Measurements from ENCODE around the gene CATSPERZ. TPM values are rescaled to one million over a fixed set of nuclear protein-coding genes. Genes with fewer than 3 reads are reported as not detected.

Gene CATSPERZ
- total RNA-seq, 1 experiment from 2014 or later = not detected

DNA sequence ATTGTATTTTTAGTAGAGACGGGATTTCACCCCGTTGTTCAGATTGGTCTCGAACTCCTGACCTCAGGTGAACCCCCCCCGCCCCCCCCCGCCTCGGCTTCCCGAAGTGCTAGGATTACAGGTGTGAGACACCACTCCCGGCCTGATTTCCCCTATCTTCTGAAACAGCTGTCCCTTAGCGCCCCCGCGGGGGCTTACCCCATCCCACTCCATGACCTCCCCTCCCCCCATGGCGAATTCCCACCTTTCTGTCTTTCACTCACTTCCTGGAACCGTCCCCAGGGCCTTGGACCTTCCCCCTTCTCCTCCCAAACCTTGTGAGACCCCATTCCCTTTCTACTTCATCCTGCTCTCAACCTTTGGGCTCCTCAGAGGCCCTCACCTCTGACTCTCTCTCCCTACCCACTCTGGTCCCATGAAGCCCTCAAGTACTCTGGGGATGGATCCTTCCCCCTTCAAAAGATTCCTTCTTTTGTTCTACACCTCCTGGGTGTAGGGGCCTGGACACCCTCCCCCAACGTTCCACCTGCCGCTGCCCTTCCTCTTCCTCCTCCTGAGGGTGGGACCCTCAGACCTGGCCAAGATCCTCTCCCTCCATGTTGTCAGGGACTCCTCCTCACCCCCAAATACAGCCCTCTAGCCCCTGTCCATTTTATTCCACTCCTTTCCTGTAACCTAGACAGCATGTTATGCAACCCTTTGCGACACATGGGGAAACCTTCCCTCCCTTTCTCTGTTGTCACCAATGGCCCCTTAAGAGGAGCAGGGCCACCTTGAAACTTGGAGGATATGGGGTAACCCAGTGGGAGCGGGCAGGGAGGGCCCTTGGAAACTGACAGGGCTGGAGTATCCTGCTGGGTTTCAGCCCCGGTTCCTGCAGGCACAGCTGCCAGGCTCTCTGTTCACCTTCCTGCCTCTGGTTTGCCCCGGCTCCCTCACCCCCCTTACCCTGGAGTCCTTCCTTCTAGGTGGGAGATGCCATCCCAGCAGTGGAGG lies 18.9 kb downstream of the CATSPERZ start:
- Histone ChIP-seq H3K27ac (peak overlapping the region; percentile 87), H3K9me2 (ENCODE audit: insufficient read depth) (no peaks in the 10 kb centered on the region), H3K4me2 (peak overlapping the region; percentile 79), H3F3A (ENCODE audit: insufficient read depth, low read depth) (peaks cover 56% of the 10 kb centered on the region), H3K36me3 (ENCODE audit: low read depth) (peaks cover 7% of the 10 kb centered on the region; the same call in 1 of the 2 replicates), H3K9me3 (ENCODE audit: insufficient read depth, low read depth) (no peaks in the 10 kb centered on the region), H3K4me3 (peak overlapping the region; percentile 69), H3K79me2 (ENCODE audit: low read depth) (peaks cover 44% of the 10 kb centered on the region), H4K20me1 (ENCODE audit: insufficient read depth) (peaks cover 5% of the 10 kb centered on the region; the same call in 1 of the 2 replicates), H3K27me3 (ENCODE audit: insufficient read depth, low read depth) (no peaks in the 10 kb centered on the region), H3K4me1 (replicated peaks; ENCODE audit: insufficient read depth) (peaks cover 47% of the 10 kb centered on the region), H2AFZ (peak overlapping the region; percentile 70)
- POLR2A ChIA-PET (ENCODE audit: unreplicated experiment) = interaction anchor here (2.0 kb wide), 1 partner anchor 36 kb away, joined by 38 read pairs; no protein-coding TSS in a partner anchor
- peak in 1 of 2 experiments; percentile 37 for DNase-seq
- TSS peak; percentile 40 for BruUV-seq (replicated peaks)
- CTCF ChIA-PET = interaction anchor here (0.6 to 2.4 kb wide), 4 partner anchors 13 to 425 kb away, joined by 3 to 55 read pairs (median 6); no protein-coding TSS in a partner anchor
- TF ChIP-seq, protein P1, sequence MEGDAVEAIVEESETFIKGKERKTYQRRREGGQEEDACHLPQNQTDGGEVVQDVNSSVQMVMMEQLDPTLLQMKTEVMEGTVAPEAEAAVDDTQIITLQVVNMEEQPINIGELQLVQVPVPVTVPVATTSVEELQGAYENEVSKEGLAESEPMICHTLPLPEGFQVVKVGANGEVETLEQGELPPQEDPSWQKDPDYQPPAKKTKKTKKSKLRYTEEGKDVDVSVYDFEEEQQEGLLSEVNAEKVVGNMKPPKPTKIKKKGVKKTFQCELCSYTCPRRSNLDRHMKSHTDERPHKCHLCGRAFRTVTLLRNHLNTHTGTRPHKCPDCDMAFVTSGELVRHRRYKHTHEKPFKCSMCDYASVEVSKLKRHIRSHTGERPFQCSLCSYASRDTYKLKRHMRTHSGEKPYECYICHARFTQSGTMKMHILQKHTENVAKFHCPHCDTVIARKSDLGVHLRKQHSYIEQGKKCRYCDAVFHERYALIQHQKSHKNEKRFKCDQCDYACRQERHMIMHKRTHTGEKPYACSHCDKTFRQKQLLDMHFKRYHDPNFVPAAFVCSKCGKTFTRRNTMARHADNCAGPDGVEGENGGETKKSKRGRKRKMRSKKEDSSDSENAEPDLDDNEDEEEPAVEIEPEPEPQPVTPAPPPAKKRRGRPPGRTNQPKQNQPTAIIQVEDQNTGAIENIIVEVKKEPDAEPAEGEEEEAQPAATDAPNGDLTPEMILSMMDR (conservative IDR thresholded peaks at IDR 0.05) = no peak
- intact Hi-C loops (cut with micrococcal nuclease; ENCODE audit: unreplicated experiment) = loop anchor here (1.0 to 2.0 kb wide), 4 partner anchors 14 to 334 kb away; partner anchors contain the start of gene ESRRA

DNA sequence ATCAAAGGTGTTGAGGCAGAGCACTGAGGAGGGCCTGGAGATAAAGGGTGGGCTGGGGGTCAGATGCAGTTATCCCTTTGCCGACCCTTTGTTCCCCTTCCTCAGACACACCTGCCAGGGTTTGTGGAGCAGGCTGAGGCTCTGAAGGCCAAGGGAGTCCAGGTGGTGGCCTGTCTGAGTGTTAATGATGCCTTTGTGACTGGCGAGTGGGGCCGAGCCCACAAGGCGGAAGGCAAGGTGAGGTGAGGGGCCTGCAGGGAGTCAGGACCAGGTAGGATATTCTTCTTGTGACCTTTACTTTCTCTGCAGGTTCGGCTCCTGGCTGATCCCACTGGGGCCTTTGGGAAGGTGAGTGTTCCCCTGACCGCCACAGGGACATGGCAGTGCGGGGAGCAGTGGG lies 20.4 kb downstream of the CATSPERZ start:
- TF ChIP-seq, protein P1 (conservative IDR thresholded peaks at IDR 0.05) = no peak
- TF ChIP-seq EZH2 (IDR thresholded peaks at IDR 0.05; ENCODE audit: low read depth) = no peak
- no TSS peak for BruUV-seq (replicated peaks)
- H4K20me1 ChIP-seq (ENCODE audit: insufficient read depth) = peaks cover 5% of the 10 kb centered on the region; the same call in 1 of the 2 replicates
- no peak overlapping the region for H3K4me2 ChIP-seq
- peaks cover 7% of the 10 kb centered on the region; the same call in 1 of the 2 replicates for H3K36me3 ChIP-seq (ENCODE audit: low read depth)
- H3K27me3 ChIP-seq (ENCODE audit: insufficient read depth, low read depth) = no peaks in the 10 kb centered on the region
- H3F3A ChIP-seq (ENCODE audit: insufficient read depth, low read depth) = peaks cover 49% of the 10 kb centered on the region
- H2AFZ ChIP-seq = no peak overlapping the region
- H3K4me3 ChIP-seq = no peak overlapping the region
- intact Hi-C loops (cut with micrococcal nuclease; ENCODE audit: unreplicated experiment) = no loop called here
- ChIA-PET CTCF (no interaction called here), POLR2A (ENCODE audit: unreplicated experiment) (no interaction called here)
- H3K9me3 ChIP-seq (ENCODE audit: insufficient read depth, low read depth) = no peaks in the 10 kb centered on the region
- peak overlapping the region; percentile 46; the same call in 1 of the 2 replicates for H3K27ac ChIP-seq
- H3K79me2 ChIP-seq (ENCODE audit: low read depth) = peaks cover 39% of the 10 kb centered on the region
- DNase-seq = peak in 1 of 2 experiments; percentile 33
- peaks cover 44% of the 10 kb centered on the region for H3K4me1 ChIP-seq (replicated peaks; ENCODE audit: insufficient read depth)
- H3K9me2 ChIP-seq (ENCODE audit: insufficient read depth) = no peaks in the 10 kb centered on the region

DNA sequence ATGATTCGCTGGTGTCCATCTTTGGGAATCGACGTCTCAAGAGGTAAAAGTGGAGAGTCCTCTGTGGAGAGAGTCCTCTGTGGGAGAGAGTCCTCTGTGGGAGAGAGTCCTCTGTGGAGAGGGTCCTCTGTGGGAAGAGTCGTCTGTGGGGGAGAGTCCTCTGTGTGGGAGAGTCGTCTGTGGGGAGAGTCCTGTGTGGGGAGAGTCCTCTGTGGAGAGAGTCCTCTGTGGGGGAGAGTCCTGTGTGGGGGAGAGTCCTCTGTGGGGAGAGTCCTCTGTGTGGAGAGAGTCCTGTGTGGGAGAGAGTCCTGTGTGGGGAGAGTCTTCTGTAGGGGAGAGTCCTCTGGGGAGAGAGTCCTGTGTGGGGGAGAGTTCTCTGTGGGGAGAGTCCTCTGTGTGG lies 20.9 kb downstream of the CATSPERZ start:
- H3K79me2 ChIP-seq (ENCODE audit: low read depth) = peaks cover 35% of the 10 kb centered on the region
- no peak overlapping the region for H2AFZ ChIP-seq
- peak overlapping the region; percentile 46 for H3K27ac ChIP-seq
- no peak for TF ChIP-seq EZH2 (IDR thresholded peaks at IDR 0.05; ENCODE audit: low read depth)
- TF ChIP-seq, protein P1 (conservative IDR thresholded peaks at IDR 0.05) = no peak
- intact Hi-C loops (cut with micrococcal nuclease; ENCODE audit: unreplicated experiment) = loop anchor here (1.0 kb wide), 1 partner anchor 11 kb away; no protein-coding TSS in a partner anchor
- H3K4me2 ChIP-seq = peak overlapping the region; percentile 23; the same call in 1 of the 2 replicates
- H3K4me3 ChIP-seq = no peak overlapping the region
- peaks cover 39% of the 10 kb centered on the region for H3K4me1 ChIP-seq (replicated peaks; ENCODE audit: insufficient read depth)
- H3F3A ChIP-seq (ENCODE audit: insufficient read depth, low read depth) = peaks cover 46% of the 10 kb centered on the region
- peaks cover 7% of the 10 kb centered on the region; the same call in 1 of the 2 replicates for H3K36me3 ChIP-seq (ENCODE audit: low read depth)
- H3K27me3 ChIP-seq (ENCODE audit: insufficient read depth, low read depth) = no peaks in the 10 kb centered on the region
- H3K9me2 ChIP-seq (ENCODE audit: insufficient read depth) = no peaks in the 10 kb centered on the region
- ChIA-PET POLR2A (ENCODE audit: unreplicated experiment) (interaction anchor here (0.6 to 0.7 kb wide), 3 partner anchors 10 to 1101 kb away, joined by 5 to 10 read pairs (median 8); partner anchors contain the start of gene NEAT1), CTCF (interaction anchor here (0.7 to 1.3 kb wide), 3 partner anchors 11 to 34 kb away, joined by 4 to 13 read pairs (median 7); no protein-coding TSS in a partner anchor)
- BruUV-seq (replicated peaks) = no TSS peak
- DNase-seq = peak in 1 of 2 experiments; percentile 32
- peaks cover 5% of the 10 kb centered on the region; the same call in 1 of the 2 replicates for H4K20me1 ChIP-seq (ENCODE audit: insufficient read depth)
- no peaks in the 10 kb centered on the region for H3K9me3 ChIP-seq (ENCODE audit: insufficient read depth, low read depth)
